Keratinocyte (primary cell): ENCODE measurements around the gene RCE1.

Source experiments
- EZH2 ChIP-seq: IDR thresholded peaks from one replicate; pipeline ENCODE4 v1.6.1; 2012; ENCODE audit warnings: inconsistent platforms, mild to moderate bottlenecking, low read length, moderate library complexity
- TF ChIP-seq, protein P1 (sequence below), 3 experiments: IDR thresholded peaks in 1 of 3; conservative IDR thresholded peaks in 1 of 3; optimal IDR thresholded peaks in 1 of 3; 2 replicates in 2 of 3; 3 replicates in 1 of 3; pipeline versions ENCODE3 to v1.5.1; 2011; ENCODE audit warnings: low read length in 3 of 3, mild to moderate bottlenecking in 3 of 3, moderate library complexity in 2 of 3, control low read depth in 1 of 3, inconsistent platforms in 1 of 3; ENCODE audit not compliant: insufficient read depth in 2 of 3; ENCODE audit errors: extremely low read depth in 1 of 3

DNA sequence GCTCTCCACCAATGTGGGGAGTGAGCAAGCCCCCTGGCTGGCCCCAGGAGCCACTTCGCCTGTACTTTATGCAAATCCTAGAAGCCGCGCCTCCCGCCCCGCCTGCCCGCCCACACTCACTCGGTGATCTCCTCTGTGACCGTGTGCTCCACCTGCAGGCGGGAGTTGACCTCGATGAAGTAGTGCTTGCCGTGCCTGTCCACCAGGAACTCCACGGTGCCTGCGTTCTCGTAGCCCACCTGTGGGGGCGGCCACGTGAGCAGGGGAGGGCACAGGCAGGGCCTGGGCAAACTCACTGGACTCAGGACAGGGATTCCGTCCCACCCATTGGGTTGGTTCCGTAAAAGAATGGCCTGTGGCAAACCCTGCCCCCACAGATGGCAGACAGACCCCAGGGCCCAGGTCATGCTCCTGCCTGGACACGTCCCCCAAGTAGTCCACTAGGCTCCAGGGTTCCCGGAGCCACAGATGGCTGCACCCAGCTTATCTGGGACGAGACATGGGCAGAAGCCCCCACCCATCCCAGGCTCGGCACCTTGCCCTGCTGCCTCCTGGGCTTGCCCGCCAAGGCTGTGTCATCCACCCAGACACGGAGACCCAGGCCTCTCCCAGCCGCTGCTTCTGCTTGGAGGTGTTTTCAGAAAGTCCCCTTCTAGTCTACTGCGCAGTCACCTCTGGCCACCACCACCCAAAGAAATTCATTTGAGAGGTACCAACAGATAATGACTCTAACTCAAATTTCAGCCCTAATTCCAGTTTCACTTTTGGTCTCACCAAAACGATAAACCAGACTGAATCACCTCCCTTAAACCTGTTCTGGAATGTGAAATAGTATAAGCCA is 25.7 kb downstream of the RCE1 start:
- TF ChIP-seq, protein P1, sequence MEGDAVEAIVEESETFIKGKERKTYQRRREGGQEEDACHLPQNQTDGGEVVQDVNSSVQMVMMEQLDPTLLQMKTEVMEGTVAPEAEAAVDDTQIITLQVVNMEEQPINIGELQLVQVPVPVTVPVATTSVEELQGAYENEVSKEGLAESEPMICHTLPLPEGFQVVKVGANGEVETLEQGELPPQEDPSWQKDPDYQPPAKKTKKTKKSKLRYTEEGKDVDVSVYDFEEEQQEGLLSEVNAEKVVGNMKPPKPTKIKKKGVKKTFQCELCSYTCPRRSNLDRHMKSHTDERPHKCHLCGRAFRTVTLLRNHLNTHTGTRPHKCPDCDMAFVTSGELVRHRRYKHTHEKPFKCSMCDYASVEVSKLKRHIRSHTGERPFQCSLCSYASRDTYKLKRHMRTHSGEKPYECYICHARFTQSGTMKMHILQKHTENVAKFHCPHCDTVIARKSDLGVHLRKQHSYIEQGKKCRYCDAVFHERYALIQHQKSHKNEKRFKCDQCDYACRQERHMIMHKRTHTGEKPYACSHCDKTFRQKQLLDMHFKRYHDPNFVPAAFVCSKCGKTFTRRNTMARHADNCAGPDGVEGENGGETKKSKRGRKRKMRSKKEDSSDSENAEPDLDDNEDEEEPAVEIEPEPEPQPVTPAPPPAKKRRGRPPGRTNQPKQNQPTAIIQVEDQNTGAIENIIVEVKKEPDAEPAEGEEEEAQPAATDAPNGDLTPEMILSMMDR (optimal IDR thresholded peaks at IDR 0.05 in 1 of 3, IDR thresholded peaks at IDR 0.05 in 1 of 3, conservative IDR thresholded peaks at IDR 0.05 in 1 of 3; ENCODE audit: extremely low read depth in 1 of 3, insufficient read depth in 2 of 3, low read length in 3 of 3): peak; percentile 13 to 65 (median 39)
- TF ChIP-seq EZH2: no peak
